GM12878 (cell line): ENCODE measurements around the gene TCIRG1.

Experiments used
- BCL11A ChIP-seq: IDR thresholded peaks from 2 replicates; pipeline ENCODE4 v1.6.1; 2011; ENCODE audit warnings: low read depth, low read length
- CBX3 ChIP-seq: fragments of 200-600 bp; sonication (generic); IDR thresholded peaks from 2 replicates; pipeline ENCODE4 v1.6.1; 2016; ENCODE audit warnings: low read depth, borderline replicate concordance
- CTCF ChIP-seq, 3 experiments: IDR thresholded peaks in 2 of 3; conservative IDR thresholded peaks in 1 of 3; 2 replicates each; pipeline ENCODE4 v1.5.1; 2011; ENCODE audit warnings: low read depth in 3 of 3, low read length in 3 of 3, mild to moderate bottlenecking in 3 of 3, control low read depth in 2 of 3, moderate library complexity in 2 of 3, inconsistent platforms in 1 of 3, mixed read lengths in 1 of 3; ENCODE audit not compliant: control insufficient read depth in 2 of 3, insufficient read depth in 1 of 3; ENCODE audit errors: extremely low read depth in 1 of 3
- EZH2 ChIP-seq: IDR thresholded peaks from 2 replicates; pipeline ENCODE4 v1.6.1; 2012; ENCODE audit warnings: low read depth, mild to moderate bottlenecking, control low read depth, inconsistent platforms, low read length, borderline replicate concordance; ENCODE audit not compliant: control insufficient read depth
- NRF1 ChIP-seq: conservative IDR thresholded peaks from 2 replicates; pipeline ENCODE4 v1.6.1; 2011; ENCODE audit warnings: mild to moderate bottlenecking, low read depth, low read length, improper control_type of control experiment
- REST ChIP-seq: IDR thresholded peaks from 2 replicates; pipeline ENCODE4 v1.6.1; 2012; ENCODE audit warnings: mild to moderate bottlenecking, low read depth, low read length
- SMC3 ChIP-seq: IDR thresholded peaks from 2 replicates; pipeline ENCODE4 v1.6.1; 2011; ENCODE audit warnings: low read length, improper control_type of control experiment, borderline replicate concordance

GRCh38 chr11:68090287-68090686 lies 51.5 kb downstream of the TCIRG1 start:
- no peak for TF ChIP-seq CTCF (IDR thresholded peaks at IDR 0.05 in 2 of 3, conservative IDR thresholded peaks at IDR 0.05 in 1 of 3; ENCODE audit: control insufficient read depth in 2 of 3, extremely low read depth in 1 of 3, insufficient read depth in 1 of 3, low read depth in 3 of 3, low read length in 3 of 3)
- no peak for TF ChIP-seq NRF1
- TF ChIP-seq BCL11A: no peak
- no peak for TF ChIP-seq CBX3
- no peak for TF ChIP-seq SMC3
- TF ChIP-seq REST: no peak
- TF ChIP-seq EZH2: no peak
